ENCODE measurements around the gene BABAM1.
"Not testable (repeated sequence)": the region's sequence is repeated elsewhere in the genome, so short reads cannot be mapped to it uniquely, and the experiment has no call there.

The BABAM1 gene

DNA sequence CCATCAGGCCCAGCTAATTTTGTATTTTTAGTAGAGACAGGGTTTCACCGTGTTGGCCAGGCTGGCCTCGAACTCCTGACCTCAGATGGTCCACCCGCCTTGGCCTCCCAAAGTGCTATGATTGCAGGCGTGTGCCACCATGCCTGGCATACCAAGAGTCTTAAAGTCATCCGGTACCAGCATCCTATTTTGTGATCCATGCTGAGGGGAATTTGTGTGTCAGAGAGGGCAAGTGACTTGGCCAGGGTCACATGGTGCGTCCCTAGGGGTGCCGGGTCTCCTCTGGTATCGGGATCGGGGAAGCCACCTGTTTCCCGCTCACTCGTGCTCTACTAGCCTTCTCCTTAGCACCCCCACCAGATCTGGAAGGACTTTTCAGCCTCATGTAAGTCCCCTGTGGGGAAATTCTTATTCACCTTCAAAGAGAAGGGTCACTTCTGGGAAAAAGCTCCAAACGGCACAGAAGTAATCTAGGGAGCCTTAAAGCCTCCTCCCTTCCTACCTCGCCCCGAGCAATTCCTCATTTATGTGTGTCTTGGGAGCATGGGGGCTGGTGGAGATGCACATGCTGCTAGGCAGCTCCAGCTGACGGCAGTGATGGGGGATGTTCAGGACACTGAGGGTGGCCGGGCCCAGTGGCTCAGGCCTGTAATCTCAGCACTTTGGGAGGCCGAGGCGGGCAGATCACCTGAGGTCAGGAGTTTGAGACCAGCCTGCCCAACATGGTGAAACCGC lies 8.4 kb downstream of the BABAM1 start:
- DNase-seq (ENCODE audit: low read depth) = no peak

DNA sequence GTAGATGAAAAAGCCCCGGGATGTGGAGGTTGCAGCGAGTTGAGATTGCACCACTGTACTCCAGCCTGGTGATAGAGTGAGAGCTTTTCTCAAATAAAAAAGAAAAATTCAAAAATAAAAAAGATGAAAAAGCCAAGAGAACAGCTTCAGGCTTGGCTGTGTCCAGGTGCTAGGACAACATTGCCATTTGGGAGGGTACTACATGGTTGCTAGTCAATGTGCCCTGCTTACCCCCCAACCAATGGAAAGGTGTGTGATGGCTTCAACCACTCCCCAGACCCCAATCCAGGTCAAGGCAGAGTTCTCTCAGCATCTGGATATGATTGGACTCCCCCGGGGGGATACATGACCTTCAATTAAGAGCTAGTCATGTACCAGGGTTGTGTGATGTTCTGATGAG lies 12.2 kb downstream of the BABAM1 start:
- no peak for DNase-seq (ENCODE audit: low read depth)

DNA sequence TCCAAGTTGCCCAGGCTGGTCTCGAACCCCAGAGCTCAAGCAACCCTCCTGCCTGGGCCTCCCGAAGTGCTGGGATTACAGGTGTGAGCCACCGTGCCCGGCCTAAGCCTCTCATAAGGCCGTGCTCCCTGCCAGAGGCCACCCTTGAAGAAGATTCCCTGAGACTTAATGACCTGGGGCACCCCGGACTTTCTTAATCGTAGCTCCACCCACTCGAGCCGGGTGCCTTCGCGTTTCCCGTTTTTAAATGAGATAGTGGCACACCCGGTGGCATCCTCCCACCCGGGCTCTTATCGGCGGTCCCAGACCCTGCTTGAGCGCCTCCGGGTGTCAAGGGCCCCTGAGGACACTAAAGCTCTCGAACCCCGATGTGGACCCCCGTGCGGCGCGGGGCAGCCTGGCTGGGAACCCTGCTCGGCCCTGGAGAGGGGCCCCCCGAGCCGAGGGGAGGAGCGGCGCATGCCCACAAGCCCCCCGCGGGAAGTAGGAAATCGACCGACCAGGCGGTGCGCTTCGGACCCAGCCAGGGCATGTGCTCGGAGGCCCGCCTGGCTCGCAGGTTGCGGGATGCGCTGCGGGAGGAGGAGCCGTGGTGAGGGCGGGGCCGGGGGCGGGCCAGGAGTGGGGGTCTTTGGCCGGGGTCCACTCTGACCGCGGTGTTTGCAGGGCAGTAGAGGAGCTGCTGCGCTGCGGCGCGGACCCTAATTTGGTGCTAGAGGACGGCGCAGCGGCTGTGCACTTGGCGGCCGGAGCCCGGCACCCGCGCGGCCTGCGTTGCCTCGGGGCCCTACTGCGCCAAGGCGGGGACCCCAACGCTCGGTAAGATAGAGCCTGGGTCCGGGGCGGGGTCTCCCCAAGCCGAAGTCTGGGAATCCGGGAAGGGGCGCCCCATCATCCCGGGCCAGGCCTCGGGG lies 14.4 kb downstream of the BABAM1 start, which contains the start of gene ANKLE1:
ANKLE1 (plus strand) TSS at position 511 of the 914 bp plus-strand sequence; CDS start at position 531, 20 bp downstream.
- DNase-seq (ENCODE audit: low read depth) = no peak

DNA sequence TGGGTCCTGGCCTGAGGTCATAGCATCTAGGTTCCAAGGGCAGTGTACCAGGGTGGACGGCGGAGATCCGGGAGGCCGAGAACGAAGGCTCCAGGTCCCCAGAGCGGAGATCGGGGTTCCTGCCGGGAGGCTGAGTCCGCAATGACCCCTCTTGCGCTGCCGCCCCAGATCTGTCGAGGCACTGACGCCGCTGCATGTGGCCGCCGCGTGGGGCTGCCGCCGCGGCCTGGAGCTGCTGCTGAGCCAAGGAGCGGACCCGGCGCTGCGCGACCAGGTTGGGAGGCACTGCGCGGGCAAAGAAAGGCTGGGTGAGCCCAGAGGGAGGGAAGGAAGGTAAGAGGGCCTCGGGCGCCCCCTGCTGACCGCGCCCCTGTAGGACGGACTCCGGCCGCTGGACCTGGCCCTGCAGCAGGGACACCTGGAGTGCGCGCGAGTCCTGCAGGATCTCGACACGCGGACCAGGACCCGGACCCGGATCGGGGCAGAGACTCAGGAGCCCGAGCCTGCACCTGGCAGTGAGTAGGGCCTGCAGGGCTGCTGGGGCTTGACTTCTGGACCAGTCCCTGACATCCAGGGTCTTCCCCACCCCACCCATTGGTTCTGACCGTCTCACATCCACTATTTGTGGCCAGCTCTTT lies 15.4 kb downstream of the BABAM1 start:
- peak; percentile 69 for DNase-seq (ENCODE audit: low read depth)

DNA sequence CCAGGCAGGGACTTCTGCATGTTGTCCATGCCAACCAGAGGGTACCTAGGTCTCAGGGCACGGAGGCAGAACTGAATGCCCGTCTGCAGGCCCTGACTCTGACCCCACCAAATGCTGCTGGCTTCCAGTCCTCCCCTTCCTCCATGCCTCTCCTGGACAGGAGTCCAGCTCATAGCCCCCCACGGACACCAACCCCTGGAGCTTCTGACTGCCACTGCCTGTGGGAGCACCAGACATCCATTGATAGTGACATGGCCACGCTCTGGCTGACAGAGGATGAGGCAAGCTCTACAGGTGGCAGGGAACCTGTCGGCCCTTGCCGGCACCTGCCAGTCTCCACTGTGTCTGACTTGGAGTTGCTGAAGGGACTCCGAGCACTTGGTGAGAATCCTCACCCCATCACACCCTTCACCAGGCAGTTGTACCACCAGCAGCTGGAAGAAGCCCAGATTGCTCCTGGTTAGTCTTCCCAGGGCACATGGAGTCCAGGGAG lies 16.3 kb downstream of the BABAM1 start:
- no peak for DNase-seq (ENCODE audit: low read depth)

DNA sequence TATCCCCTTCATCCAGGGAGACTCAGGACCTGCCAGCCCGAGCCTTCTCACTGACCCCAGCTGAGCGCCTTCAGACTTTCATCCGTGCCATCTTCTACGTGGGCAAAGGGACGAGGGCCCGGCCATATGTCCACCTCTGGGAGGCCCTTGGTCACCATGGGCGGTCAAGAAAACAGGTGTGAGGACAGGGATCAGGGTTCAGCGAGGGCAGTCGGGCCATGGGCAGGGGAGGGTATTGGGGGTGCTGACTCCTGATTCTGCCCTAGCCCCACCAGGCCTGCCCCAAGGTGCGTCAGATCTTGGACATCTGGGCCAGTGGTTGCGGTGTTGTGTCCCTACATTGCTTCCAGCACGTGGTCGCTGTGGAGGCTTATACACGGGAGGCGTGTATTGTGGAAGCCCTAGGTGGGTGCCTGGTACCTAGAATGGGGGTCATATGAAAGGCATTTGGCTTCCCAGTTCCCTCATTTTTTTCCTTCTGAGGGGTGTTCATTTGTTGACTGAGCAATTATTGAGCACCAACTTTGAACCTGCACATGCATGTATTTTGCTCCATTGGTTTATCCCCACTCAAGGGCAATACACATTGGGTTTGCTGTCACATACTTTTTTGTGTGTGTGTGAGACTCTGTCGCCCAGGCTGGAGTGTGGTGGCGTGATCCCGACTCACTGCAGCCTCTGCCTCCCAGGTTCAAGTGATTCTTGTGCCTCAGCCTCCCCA lies 18.3 kb downstream of the BABAM1 start:
- no peak for DNase-seq (ENCODE audit: low read depth)

DNA sequence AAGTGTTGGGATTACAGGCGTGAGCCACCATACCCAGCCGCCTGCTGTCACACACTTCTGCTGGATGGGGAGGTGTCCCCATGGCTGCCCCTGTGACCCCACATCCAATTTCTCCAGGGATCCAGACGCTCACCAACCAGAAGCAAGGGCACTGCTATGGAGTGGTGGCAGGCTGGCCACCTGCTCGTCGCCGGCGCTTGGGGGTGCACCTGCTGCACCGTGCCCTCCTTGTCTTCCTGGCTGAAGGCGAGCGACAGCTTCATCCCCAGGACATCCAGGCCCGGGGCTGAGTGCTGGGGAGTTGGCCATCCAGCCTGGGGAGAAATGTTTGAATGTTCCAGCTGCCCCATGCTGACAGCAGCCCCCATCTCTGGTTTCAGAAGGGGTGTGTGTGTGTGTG lies 19.0 kb downstream of the BABAM1 start:
- DNase-seq (ENCODE audit: low read depth) = no peak

DNA sequence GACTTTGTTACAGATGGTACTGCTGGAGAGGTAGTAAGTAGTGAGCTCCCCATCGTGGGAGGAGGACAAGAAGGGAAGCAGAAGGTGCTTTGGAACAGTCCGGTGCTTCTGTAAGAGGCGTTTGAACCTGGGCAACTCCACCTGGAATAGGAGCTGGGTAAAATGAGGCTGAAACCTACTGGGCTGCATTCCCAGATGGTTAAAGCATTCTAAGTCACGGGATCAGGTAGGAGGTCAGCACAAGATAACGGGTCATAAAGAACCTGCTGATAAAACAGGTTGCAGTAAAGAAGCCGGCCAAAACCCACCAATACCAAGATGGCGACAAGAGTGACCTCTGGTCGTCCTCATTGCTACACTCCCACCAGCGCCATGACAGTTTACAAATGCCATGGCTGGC lies 19.5 kb downstream of the BABAM1 start:
- no peak for DNase-seq (ENCODE audit: low read depth)

DNA sequence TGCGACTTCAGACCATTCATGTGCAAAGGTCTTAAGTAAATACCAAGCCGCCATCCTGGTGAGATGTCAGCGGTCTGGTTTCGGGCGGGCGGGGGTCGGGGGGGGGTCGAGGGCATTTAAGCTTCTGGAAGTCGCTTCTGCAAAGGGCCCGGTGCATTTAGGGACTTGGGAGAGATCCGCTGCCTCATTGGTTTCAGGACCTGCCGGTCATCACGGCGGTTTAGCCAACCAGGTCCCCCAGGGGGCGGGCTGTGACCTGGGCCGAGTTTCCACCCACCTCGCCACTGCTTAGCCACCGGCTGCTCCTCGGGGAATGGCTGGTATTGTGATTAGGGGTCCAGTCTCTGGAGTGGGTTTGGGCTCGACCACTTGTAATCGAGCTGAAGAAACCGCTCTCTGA lies 22.2 kb downstream of the BABAM1 start:
- DNase-seq (ENCODE audit: low read depth) = no peak

DNA sequence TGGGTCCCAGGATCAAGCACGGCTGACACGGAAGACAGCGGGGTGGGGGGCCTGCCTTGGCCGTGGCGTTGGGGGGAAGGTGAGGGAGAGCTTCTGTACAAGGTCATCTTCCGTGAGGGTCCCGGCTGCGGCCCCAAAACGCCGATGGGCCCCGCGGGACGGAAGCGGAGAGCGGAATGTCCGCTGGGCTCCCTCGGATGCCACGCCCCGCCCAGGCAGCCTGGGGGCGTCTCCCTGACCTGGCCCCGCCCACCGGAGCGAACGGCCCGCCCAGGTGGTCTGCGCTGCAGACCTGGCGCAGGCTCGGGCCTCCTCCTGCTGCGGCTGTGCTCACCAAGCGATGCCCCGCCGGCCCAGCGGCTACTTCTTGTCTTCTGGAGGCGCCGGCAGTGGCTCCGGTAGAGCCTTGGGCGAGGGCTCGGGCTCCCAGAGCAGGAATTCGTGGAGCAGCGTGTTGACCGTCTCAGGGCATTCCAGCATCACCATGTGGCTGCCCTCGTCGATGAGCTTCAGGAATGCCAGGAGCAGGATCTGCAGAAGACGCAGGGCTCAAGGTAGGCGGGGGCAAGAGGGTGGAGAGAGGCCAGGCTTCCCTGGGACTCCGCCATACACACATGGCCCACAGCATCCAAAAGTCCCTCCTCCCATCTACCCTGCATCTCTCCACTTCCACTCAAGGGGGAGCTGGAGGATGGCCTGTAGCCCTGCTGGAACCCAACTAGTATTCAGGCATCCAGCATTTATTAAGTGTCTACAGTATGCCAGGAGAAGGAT lies 25.2 kb downstream of the BABAM1 start:
- peak; percentile 69 for DNase-seq (ENCODE audit: low read depth)

DNA sequence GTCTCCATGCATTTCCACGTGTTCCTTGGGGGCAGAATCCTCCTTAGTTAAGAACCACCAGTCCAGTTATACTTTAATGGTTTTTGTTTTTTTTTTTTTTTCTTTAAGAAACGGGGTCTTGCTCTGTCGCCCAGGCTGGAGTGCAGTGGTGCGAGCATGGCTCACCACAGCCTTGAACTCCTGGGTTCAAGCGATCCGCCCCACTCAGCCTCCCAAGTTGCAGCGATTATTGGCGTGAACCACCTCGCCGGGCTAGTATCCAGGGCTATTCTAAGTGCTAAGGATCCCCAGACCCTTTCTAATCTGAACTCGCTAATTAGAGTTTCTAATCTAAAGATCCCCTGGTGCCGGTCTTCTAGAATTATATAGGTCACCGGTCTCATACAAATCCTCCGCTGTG lies 26.4 kb downstream of the BABAM1 start:
- DNase-seq (ENCODE audit: low read depth) = no peak

DNA sequence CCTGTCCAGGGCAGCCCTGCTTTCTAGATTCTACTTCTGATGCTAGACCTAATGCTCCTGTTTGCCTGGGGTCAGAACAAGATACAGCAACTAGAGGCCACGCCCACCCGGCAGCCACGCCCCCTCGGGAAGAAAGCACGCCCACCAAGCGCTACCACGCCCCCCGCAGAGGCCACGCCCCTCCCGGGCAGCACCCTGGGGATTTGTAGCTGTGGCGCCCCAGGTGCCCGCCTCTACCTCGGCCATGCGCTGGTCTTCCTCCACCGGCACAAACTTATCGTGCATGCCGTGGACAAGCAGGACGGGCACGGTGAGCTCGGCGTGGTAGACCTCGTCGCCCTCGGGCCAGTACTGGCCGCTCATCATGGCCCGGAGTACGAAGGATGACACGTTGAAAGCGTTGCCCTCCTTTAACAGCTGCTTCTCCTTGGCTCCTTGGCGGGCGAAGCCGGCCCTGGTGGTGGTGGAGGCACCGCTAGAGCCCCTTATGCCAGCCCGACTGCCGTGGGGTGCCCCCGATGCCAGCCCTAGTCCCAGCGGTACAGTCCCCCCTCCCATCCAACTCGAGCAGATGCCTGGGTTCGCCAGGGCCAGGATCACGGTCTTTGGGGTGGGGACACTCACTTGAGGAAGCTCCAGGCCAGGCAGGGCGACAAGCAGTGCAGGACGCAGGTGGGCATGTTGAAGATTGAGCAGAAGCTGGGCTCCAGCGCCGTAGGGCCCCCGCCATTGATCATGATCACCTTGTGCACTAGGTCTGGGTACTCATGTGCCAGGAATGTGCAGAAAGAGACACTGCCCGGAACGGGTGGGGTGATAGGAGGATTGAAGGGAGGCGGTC lies 27.0 kb downstream of the BABAM1 start:
- DNase-seq (ENCODE audit: low read depth) = peak; percentile 35

DNA sequence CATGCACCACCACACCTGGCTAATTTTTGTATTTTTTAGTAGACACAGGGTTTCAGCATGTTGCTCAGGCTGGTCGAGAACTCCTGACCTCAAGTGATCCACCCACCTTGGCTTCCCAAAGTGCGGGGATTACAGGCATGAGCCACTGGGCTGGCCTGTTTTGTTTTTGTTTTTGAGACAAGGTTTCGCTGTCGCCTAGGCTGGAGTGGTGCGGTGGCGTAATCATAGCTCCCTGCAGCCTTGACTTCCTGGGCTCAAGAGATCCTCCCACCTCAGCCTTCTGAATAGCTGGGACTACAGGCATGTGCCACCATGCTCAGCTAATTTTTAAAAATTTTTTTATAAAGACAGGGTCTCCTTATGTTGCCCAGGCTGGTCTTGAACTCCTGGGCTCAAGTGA lies 28.3 kb downstream of the BABAM1 start:
- not testable (repeated sequence) for DNase-seq (ENCODE audit: low read depth)

DNA sequence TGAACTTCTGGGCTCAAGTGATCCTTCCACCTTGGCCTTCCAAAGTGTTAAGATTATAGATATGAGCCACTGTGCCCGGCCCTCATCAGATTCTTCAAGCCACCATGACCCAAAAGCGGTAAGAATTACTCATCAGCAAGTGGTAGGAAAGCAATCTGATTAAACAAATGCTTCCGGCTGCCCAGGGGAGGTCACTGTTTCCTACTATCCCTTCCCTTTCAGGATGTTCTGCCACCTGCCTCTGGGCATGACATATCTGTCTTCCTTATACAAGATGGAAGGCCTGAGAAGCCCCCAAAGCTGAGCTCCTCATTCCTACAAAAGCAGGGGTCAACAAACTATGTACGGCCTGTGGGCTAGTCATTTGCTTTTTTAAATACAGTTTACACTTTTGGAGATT lies 29.0 kb downstream of the BABAM1 start:
- DNase-seq (ENCODE audit: low read depth) = no peak

DNA sequence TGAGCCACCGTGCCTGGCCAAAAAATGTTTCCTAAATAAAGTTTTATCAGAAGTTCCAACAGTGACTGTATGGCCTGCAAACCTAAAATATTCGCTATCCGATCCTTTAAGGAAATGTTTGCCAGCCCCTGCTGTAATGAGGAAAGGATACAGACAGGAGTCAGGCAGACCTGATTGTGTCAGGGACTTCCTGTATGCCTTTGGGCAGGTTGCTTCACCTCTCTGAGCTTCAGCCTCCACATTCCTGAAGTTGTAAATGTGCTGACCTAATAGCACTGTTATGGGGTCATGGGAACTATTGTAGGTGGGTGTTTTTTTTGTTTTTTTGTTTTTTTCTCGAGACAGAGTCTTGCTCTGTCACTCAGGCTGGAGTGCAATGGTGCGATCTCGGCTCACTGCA lies 29.7 kb downstream of the BABAM1 start:
- DNase-seq (ENCODE audit: low read depth) = no peak

DNA sequence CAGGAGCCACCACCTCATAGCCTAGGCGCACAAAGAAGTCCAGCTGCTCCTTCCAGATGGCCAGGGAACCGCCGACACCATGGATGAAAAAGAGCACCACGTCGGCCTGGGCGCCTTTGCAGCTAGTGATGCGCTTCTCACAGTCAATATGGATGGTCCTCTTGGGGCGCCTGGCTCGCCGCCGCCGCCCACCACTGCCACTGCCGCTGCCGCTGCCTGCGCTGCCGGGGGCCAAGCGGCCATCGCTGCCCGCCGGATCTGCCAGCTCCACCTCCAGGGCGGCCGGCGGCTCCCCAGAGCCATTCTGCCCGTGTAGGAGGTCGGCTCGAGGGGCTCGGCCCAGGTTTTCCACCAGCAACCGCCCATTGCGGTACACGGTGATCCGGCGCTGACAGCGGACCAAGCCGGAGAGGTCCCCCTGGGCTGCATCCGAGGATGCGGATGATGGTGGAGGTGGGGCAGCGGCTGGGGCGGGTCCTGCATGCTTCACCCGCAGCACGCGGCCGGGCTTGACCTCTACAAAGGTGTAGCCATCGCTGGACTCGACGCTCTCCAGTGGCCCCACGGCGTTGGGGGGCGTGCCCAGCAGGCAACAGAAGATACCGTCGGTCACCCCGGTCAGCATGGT lies 33.9 kb downstream of the BABAM1 start:
- no peak for DNase-seq (ENCODE audit: low read depth)

DNA sequence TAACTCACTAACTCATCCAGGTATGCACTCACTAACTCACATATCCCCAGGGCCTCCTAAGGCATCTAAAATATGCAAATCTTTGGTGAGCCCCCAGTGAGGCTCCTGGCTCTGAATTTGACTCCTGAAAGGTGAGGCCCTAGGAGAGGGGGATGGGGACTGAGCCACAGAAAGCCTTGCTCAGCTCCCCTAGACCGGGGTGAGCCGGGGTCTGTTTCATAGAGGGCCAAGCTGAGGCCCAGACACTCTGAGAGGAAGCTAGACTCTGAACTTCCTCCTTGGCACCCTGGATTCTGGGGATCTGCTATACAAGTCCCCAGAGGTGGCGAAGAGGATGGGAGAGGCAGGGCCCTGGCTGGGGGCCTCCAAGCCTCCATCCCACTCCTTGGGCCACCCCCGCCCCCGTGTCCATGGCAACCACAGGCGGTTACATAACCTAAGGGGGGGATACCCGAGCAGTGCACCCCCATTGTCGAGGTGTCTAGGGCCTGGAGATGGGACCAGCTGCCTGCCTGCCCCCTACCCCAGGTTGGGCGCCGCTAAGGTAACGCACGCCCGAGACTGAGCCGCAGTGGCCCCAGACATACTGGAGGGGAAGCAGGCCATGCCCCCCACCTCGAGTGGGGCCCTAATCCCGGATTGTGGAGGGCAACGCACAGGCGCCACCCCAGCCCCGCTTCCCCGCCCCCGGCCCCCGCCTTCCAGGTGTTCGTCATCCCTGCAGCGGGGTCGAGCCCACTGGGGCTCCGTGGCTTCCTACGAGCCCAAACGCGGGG lies 35.3 kb downstream of the BABAM1 start:
- no peak for DNase-seq (ENCODE audit: low read depth)

DNA sequence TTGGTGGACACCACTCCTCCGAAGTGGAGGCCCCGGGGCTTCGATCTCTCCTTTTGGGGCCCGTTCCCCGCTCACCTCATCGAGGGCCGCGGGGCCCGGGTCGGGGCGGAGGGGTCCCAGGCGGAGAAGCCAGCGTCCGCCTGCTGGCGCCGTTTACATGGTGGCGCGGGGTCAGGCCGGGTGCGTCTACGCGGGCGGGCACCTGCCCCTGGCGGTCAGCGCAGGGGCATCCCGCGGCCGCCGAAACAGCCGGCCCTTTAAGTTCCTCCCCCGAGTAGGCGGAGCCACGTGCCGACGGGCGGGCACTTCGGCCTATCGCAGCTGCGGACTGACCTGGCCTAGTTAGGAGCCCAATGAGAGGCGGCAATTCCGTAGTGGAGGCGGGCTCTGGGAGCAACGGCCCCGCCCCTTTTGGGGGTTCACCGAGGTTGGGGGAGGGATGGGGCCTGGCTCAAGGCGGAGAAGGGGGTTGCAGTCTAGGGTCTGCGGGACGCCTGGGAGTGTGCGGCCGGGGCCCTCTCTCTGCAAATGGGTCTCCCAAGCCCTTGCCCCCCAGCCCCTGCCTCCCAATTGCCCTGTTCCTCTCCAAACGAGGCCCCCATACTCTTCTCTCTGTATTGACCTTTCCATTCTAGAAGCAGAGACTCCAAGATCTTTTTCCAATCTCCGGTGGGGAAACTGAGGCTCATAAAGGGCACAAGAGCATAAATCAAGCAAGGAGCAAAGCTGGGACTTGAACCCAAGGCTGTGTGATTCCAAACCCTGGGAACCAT lies 36.1 kb downstream of the BABAM1 start, which contains the start of gene ABHD8:
ABHD8 (minus strand) TSS at position 259 of the 773 bp plus-strand sequence. CDS start 1,809 bp downstream, outside the sequence.
- peak; percentile 91 for DNase-seq (ENCODE audit: low read depth)

Measured in activated T-cell treated with anti-CD3 and anti-CD28 coated beads for 1 hour (primary cell).